ENCODE data around the gene HAUS7.

DNA sequence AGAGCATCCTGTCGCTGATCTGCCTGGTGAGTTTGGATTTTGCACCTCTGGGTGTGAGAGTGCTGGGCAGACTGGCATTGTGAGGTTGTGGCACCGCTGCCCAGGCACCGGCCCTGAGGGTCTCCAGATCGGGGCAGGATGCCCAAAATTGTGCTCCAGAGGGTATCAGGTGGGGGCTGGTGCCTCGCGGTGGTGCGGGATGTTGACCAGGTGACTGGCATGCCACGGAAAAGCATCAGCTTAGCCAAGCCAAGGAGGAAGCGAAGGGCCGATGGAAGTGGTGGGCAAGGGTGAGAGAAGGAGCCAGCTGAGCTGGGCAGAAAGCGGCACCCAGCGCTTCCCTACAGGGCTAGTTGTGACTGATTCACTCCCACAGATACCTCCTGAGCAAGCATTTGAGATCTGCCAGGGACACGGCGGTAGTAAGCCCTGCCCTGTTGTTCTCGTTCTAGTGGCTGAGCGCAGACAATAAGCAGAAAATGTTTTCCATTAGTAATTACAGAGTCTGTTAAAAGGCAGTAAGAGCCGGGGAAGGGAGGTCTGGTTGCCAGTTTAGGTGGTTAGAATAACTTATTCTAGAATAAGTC lies 58.3 kb downstream of the HAUS7 start:
- TF ChIP-seq, protein P1, sequence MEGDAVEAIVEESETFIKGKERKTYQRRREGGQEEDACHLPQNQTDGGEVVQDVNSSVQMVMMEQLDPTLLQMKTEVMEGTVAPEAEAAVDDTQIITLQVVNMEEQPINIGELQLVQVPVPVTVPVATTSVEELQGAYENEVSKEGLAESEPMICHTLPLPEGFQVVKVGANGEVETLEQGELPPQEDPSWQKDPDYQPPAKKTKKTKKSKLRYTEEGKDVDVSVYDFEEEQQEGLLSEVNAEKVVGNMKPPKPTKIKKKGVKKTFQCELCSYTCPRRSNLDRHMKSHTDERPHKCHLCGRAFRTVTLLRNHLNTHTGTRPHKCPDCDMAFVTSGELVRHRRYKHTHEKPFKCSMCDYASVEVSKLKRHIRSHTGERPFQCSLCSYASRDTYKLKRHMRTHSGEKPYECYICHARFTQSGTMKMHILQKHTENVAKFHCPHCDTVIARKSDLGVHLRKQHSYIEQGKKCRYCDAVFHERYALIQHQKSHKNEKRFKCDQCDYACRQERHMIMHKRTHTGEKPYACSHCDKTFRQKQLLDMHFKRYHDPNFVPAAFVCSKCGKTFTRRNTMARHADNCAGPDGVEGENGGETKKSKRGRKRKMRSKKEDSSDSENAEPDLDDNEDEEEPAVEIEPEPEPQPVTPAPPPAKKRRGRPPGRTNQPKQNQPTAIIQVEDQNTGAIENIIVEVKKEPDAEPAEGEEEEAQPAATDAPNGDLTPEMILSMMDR (IDR thresholded peaks at IDR 0.05), result no peak
- TF ChIP-seq POLR2A (IDR thresholded peaks at IDR 0.05) (no peak), POLR2AphosphoS5 (IDR thresholded peaks at IDR 0.05) (no peak)

Measured in breast epithelium (tissue), 3 donors.